Subcutaneous abdominal adipose tissue (tissue), 5 donors: ENCODE results near the gene RSRC1.
A peak's percentile ranks its signal among the peaks of the same experiment; 100 is the strongest.

Source experiments
- H3K27ac ChIP-seq: one replicate; pipeline ENCODE4 v1.7.0; 2013; ENCODE audit warnings: low read depth, mild to moderate bottlenecking, inconsistent platforms, low read length, moderate library complexity
- H3K27me3 ChIP-seq, 5 donors: one replicate each; pipeline ENCODE4 v1.7.0; 2013; ENCODE audit warnings: low read length in 5 of 5, inconsistent platforms in 1 of 5; ENCODE audit not compliant: control insufficient read depth in 5 of 5, insufficient read depth in 4 of 5
- H3K36me3 ChIP-seq, 5 donors: one replicate each; pipeline ENCODE4 v1.7.0; 2013; ENCODE audit warnings: low read length in 5 of 5; ENCODE audit not compliant: control insufficient read depth in 5 of 5, insufficient read depth in 5 of 5
- H3K4me1 ChIP-seq, 5 donors: one replicate each; pipeline ENCODE4 v1.7.0; 2013; ENCODE audit warnings: low read length in 5 of 5, mild to moderate bottlenecking in 3 of 5, moderate library complexity in 1 of 5; ENCODE audit not compliant: control insufficient read depth in 5 of 5, insufficient read depth in 5 of 5
- H3K4me3 ChIP-seq, 5 donors: one replicate each; pipeline ENCODE4 v1.7.0; 2013; ENCODE audit warnings: low read length in 5 of 5, low read depth in 1 of 5
- H3K9ac ChIP-seq, 5 donors: one replicate each; pipeline ENCODE4 v1.7.0; 2013; ENCODE audit warnings: low read length in 5 of 5, mild to moderate bottlenecking in 4 of 5, moderate library complexity in 3 of 5
- H3K9me3 ChIP-seq, 5 donors: one replicate each; pipeline ENCODE4 v1.7.0; 2013; ENCODE audit warnings: low read length in 5 of 5; ENCODE audit not compliant: control insufficient read depth in 5 of 5
- donor health status: healthy.
- donor health status: healthy.
- donor health status: healthy.
- donor health status: healthy.
- donor health status: healthy.

Gene RSRC1

DNA sequence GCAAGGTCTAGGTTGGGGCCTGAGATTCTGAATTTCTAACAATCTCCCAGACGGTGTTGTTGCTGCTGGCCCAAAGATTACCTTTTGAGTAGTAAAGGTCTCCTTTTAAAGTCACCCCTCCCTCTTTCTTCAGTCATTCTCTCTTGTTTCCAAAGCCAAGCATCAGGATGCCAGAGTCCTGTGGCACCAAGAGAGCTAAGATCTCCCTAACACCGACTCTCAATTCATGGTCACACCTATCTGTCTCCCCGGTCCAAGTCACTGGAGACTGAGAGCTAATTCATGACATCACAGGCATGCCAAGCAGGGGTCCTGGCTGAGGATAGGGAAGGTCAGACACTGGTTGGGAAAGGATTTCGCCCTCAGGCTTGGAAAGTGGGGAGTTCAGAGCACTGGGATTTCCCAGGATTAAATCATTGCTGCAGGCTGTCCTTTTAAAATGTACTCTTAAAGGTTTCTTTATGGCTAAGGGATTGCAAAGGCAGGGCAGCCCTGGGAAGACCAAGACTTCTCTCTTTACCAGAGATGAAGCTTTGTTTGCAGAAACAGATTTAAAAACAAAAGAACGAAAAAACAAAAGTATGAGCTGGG is 11.0 kb upstream of the RSRC1 start:
- Histone ChIP-seq H3K36me3 (peaks cover 0 to 15% (median 3%) of the 10 kb centered on the region in 5 donors), H3K27me3 (peaks cover 45 to 93% (median 76%) of the 10 kb centered on the region in 5 donors), H3K9ac (no peak overlapping the region), H3K9me3 (peaks cover 0 to 3% (median 3%) of the 10 kb centered on the region in 5 donors), H3K4me3 (no peak overlapping the region), H3K4me1 (peaks cover 1 to 33% (median 28%) of the 10 kb centered on the region in 5 donors), H3K27ac (no peak overlapping the region)

DNA sequence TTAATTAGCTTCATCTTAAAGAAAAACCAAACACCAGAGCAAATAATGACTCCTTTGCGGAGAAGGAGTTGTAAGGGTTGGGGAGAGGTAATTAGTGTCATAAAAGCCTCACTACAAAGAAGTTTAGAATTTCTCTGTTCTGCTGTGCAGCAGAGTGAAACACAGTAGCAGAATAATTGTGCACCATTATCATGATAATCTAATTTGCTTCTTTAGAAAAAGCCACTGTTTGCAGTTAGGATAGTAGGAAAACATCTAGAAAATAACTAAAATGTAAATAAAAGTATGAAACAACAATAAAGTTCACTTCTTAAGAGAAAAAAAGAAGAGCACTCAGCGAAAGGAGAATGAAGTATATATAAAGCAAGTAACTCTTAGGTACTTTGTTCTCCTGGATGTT is 9.2 kb upstream of the RSRC1 start:
- Histone ChIP-seq H3K36me3 (peaks cover 0 to 15% (median 3%) of the 10 kb centered on the region in 5 donors), H3K4me3 (no peak overlapping the region), H3K9me3 (peaks cover 0 to 3% (median 0%) of the 10 kb centered on the region in 5 donors), H3K4me1 (peaks cover 1 to 37% (median 29%) of the 10 kb centered on the region in 5 donors), H3K27ac (no peak overlapping the region), H3K27me3 (peaks cover 34 to 83% (median 69%) of the 10 kb centered on the region in 5 donors), H3K9ac (no peak overlapping the region)

DNA sequence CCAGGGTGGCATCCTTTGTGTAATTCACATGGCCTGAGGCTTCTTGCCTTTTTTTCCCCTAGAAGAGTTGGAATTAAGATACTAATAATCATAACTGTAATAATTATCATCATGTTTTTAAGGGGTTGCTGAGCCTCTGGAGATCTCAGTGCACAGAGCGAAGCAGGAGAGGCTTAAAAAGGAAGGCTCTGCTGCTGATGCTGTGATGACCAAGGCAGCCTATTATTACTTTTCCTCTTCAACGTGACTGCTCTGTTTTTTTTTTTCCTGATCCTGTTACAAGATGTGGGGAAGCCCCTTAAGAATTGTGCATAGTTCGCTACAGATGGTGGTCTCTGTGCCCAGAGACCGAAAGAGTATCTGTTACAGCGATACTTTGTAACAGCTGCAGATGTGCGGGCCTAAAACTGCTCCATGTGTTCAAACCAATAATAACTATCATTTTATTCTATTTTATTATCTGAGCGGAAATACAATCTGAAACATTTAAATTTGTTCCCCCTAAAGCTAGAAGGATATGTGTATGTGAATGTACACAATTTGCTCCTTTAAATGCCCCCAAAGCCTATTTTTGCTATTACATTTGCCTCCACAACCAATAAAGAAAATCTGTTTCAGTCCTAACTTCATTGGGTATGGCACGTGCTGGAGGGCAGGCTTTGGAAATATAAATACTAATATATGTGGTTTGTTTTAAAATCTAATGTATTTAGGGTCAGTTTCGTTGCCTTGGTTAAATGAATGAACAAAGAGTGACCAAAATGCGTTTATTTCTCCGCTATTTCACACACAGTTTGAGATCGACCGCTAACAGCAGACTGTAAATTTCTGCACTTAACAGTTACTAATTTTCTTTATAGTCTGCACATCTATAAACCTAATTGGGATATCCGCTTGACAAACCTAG is 8.3 kb upstream of the RSRC1 start:
- no peak overlapping the region for H3K9ac ChIP-seq
- H3K4me3 ChIP-seq, result no peak overlapping the region
- no peak overlapping the region for H3K27ac ChIP-seq
- H3K36me3 ChIP-seq, result peaks cover 0 to 15% (median 3%) of the 10 kb centered on the region in 5 donors
- H3K27me3 ChIP-seq, result peaks cover 28 to 79% (median 68%) of the 10 kb centered on the region in 5 donors
- peaks cover 1 to 45% (median 38%) of the 10 kb centered on the region in 5 donors for H3K4me1 ChIP-seq
- H3K9me3 ChIP-seq, result peaks cover 0 to 3% (median 0%) of the 10 kb centered on the region in 5 donors

DNA sequence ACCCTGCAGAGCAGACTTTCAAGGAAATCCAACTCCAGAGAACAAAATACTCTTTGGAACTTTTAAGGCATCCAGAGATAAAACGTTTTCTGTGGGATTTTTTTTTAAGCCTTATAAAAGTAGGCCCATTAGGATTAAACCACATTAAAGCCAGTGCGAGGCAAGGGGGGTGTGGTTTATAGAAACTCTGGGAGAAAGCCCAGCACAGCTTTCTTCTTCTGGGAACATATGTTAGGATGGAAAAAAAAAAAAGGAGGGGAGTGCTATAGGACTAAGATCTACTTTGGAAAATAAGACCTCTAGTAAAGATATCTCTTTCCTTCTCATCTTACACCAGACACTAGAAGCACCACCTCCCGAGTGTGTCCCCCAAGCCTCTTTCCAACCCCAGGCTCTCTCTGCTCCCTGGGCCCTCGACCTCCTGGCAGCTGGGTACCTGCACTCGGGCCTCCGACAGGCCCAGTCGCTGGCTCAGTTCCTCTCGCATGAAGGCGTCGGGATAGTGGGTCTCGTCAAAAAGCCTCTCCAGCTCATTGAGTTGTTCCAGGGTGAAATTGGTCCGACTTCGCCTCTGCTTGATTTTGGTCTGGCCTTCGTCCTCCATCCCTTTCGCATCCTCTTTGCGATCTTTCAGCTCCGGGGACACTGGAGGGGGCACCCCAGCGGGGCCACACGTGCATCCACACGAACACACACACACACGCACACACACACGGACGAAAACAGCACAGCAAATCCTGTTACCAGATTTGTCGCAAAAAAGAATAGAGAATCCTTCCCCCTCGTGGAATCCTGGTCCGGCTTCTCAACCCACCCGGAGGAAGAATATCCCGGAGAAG is 7.4 kb upstream of the RSRC1 start:
- Histone ChIP-seq H3K27me3 (peaks cover 36 to 85% (median 75%) of the 10 kb centered on the region in 5 donors), H3K9ac (no peak overlapping the region), H3K4me1 (peaks cover 1 to 52% (median 45%) of the 10 kb centered on the region in 5 donors), H3K9me3 (peaks cover 0 to 3% (median 0%) of the 10 kb centered on the region in 5 donors), H3K4me3 (peak overlapping the region in 4 of 5 donors; percentile 48 to 67 (median 57)), H3K36me3 (peaks cover 0 to 15% (median 3%) of the 10 kb centered on the region in 5 donors), H3K27ac (no peak overlapping the region)

DNA sequence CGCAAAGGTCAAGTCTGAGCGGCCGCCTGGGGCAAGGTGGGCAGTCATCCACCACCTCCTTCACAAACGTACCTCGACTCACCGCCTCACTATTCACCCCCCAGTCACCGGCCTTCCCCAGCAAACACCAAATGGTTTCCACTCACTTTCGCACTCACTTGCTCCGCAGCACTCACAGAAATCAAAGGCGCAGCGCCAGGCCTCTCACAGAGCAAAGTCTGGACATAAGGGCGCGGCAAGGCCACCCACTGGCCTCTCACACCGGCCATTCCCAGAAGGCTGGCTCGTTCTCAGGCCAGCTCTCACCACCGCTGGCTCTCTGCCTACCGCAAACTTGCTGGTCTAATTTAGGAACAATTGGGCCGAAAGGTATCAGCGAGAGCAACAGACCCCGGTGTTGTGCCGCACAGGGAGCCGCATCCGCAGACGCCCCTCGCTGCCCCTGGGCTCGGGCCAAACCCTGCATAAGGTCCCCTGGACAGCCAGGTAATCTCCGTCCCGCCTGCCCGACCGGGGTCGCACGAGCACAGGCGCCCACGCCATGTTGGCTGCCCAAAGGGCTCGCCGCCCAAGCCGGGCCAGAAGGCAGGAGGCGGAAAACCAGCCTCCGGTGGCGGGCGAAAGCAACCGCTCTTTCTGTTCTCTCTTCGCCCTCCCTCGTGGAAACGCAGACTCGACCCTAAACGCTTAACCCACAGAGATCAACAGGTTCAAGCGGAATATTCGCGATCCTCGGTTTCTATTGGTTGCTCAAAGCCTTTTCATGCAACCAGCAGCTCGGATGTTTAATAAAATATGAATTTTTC is 6.6 kb upstream of the RSRC1 start:
- Histone ChIP-seq H3K27me3 (peaks cover 29 to 85% (median 72%) of the 10 kb centered on the region in 5 donors), H3K9ac (peak overlapping the region in 1 of 5 donors; percentile 17), H3K4me3 (peak overlapping the region; percentile 48 to 67 (median 54)), H3K9me3 (peaks cover 0 to under 1% (median 0%) of the 10 kb centered on the region in 5 donors), H3K36me3 (peaks cover 0 to 7% (median 0%) of the 10 kb centered on the region in 5 donors), H3K27ac (no peak overlapping the region), H3K4me1 (peaks cover under 1 to 44% (median 36%) of the 10 kb centered on the region in 5 donors)

DNA sequence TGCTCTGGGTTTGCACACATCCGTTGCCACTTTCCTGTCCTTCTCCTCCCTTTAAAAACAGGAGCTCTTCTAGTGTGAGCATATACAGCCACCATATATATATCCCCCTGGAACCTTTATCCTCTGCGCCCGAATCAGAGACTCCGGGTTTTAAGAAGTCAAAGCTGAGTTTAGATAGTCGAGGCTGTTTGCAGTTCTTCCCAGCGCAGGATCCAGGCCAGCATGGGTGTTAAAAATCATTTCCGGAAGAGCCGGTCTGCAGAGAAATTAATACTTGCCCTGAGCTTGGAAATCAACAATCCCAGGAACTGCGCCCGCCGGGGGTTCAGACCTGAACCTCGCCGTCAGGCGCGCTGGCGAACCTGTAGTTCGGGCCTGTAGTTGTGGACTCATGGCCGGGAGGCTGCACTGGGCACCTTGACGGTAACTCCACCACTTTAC is 6.0 kb upstream of the RSRC1 start:
- H3K27me3 ChIP-seq, result peaks cover 26 to 85% (median 70%) of the 10 kb centered on the region in 5 donors
- no peaks in the 10 kb centered on the region for H3K9me3 ChIP-seq
- peak overlapping the region; percentile 35 to 67 (median 54) for H3K4me3 ChIP-seq
- H3K27ac ChIP-seq, result no peak overlapping the region
- H3K4me1 ChIP-seq, result peaks cover 0 to 40% (median 35%) of the 10 kb centered on the region in 5 donors
- H3K9ac ChIP-seq, result no peak overlapping the region
- H3K36me3 ChIP-seq, result peaks cover 0 to 1% (median 0%) of the 10 kb centered on the region in 5 donors

DNA sequence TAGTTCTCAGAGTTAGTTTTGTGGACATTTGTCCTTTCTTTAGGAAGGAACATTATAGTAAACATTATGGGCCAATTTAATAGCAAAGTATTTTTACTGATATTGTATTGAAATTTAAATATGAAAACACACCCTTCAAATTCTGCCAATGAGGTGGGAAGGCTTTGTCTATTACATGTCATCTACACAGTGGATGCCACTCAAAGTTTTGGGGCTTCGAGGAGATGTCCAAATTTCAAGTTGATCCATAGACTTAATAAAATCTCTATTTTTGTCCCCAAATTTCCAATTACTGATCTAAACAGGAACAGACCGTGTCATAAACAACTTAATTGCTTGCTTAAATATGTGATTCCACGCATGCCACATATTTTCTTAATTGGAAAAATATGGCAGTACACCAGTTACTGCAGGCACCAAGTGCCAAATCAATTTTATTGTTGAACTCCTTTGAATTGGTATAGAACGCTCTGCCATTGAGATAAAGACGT is 5.4 kb upstream of the RSRC1 start:
- no peak overlapping the region for H3K9ac ChIP-seq
- no peaks in the 10 kb centered on the region for H3K36me3 ChIP-seq
- H3K9me3 ChIP-seq, result no peaks in the 10 kb centered on the region
- peaks cover 0 to 43% (median 36%) of the 10 kb centered on the region in 5 donors for H3K4me1 ChIP-seq
- H3K27ac ChIP-seq, result no peak overlapping the region
- H3K4me3 ChIP-seq, result peak overlapping the region in 3 of 5 donors; percentile 31 to 67 (median 60)
- peaks cover 26 to 81% (median 67%) of the 10 kb centered on the region in 5 donors for H3K27me3 ChIP-seq

DNA sequence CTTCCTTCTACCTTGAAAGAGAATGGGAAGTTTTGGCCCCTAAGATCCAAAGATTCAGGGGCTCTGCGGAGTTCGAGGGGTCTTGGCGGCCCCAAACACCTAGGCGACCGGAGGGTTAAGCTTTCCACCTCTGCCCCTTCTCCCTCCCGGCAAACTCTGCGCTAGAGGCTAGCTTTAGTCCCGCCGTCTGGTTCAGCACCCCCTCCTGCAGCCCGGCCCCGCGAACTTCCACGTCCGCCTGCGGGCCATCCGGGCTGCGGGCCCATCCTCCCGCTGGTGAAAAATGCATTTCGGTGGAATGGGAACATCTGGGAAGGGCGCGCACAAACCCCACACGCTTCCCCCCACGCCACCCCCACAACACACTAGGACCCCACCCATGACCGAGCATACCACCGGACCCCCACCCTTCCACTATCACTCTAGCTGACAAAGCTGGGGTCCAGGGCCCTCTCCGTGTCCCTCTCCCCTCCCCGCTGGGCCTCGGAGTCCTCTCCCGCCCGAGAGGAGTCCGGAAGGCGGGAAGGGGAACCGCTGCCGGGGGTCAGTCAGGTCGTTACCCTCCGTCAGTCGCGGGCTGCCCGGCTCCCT is 4.7 kb upstream of the RSRC1 start:
- Histone ChIP-seq H3K36me3 (no peaks in the 10 kb centered on the region), H3K4me3 (peak overlapping the region; percentile 63 to 71 (median 65)), H3K4me1 (peaks cover 0 to 47% (median 39%) of the 10 kb centered on the region in 5 donors), H3K27ac (no peak overlapping the region), H3K27me3 (peaks cover 22 to 75% (median 61%) of the 10 kb centered on the region in 5 donors), H3K9ac (peak overlapping the region in 1 of 5 donors; percentile 52), H3K9me3 (no peaks in the 10 kb centered on the region)
